Activated T-cell treated with anti-CD3 and anti-CD28 coated beads, Interleukin-2, amount 50 U/mL, for 72 hours (primary cell): Measurements from ENCODE around the gene ACAP3. TPM values are rescaled to one million over a fixed set of nuclear protein-coding genes. Genes with fewer than 3 reads are reported as not detected.

Experiments used
- ATAC-seq, 2 donors: fragments of 150-1000 bp; cut with Tn5 transposase; replicated peaks in 1 of 2; 2 replicates each; pipeline ENCODE4 v1.10.0; 2021; ENCODE audit warnings: moderate library complexity in 2 of 2, mild to moderate bottlenecking in 1 of 2
- DNase-seq, 2 donors: peaks; one replicate each; pipeline ENCODE4 v3.0.0; 2021 to 2022; ENCODE audit warnings: mixed read lengths in 1 of 2
- H3K27ac Mint-ChIP-seq: one replicate; pipeline ENCODE4 v1.8.0; 2022; ENCODE audit warnings: mild to moderate bottlenecking, moderate library complexity, mixed read lengths
- H3K27me3 Mint-ChIP-seq: one replicate; pipeline ENCODE4 v1.8.0; 2022; ENCODE audit warnings: low read depth, mixed read lengths
- H3K36me3 Mint-ChIP-seq, 2 donors: one replicate each; pipeline ENCODE4 v1.8.0; 2022; ENCODE audit warnings: mixed read lengths in 2 of 2, mild to moderate bottlenecking in 1 of 2; ENCODE audit not compliant: insufficient read depth in 2 of 2
- H3K4me1 Mint-ChIP-seq: one replicate; pipeline ENCODE4 v1.8.0; 2022; ENCODE audit warnings: low read depth, mixed read lengths
- H3K4me3 Mint-ChIP-seq, 2 donors: one replicate each; pipeline ENCODE4 v1.8.0; 2022; ENCODE audit warnings: mild to moderate bottlenecking in 2 of 2, mixed read lengths in 2 of 2, moderate library complexity in 2 of 2
- H3K9me3 Mint-ChIP-seq, 2 donors: one replicate each; pipeline ENCODE4 v1.8.0; 2022; ENCODE audit warnings: mixed read lengths in 2 of 2
- total RNA-seq, 2 donors: library from RNA; stranded (reverse); gene quantifications; one replicate each; pipeline ENCODE4 v1.2.3, GENCODE V29; 2022

Gene ACAP3
- total RNA-seq, 2 donors from 2014 or later, result 28.6 to 37.9 TPM

DNA sequence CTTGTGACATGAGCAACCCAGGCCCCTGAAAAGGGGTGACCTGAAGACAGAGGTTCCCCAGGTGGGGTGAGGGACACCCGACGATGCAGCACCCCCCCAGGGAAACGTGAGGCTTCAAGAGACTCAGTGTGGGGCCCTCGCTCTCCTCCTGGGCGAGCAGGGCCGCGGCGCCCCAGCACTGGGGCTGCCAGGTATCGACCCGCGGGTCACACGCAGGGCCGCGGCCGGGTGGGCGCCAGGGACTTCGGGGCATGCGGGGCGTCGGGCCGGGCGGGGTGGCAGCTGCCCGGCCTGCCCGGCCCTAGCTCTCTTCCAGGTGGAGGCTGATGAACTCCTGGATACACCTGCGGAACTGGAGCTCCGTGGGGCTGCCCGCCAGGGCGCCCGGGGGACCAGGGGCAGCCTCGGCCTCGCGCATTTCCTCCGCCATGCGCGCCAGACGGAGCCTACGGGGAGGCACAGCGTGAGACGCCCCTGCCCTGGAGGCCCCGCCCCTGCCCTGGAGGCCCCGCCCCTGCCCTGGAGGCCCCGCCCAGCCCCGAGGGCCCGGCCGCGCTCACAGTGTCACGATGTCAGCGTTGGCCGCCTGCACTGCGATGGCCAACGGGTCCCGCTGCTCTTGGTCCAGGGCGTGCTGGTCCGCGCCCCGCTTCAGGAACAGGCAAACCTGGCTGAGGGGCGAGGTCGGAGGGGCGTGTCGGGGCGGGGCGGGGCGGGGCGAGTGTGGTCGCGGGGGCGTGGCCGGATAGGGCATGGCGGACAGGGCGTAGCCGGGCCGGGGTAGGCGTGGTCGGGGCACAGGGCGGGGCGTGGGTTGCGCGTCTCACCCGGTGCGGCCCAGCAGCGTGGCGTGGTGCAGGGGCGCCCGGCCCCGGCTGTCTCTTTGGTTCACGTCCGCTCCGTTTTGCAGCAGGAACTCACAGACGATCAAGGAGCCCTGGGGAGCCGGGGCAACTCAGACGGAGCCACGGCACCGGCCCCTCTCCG, 14.2 kb downstream of the ACAP3 start:
- Mint-ChIP-seq H3K4me1 (peaks cover 4% of the 10 kb centered on the region), H3K27ac (no peak overlapping the region), H3K9me3 (no peaks in the 10 kb centered on the region), H3K4me3 (no peak overlapping the region), H3K27me3 (no peaks in the 10 kb centered on the region), H3K36me3 (peaks cover 0 to 1% of the 10 kb centered on the region in 2 donors)
- DNase-seq (no peak), ATAC-seq (peak in 1 of 2 donors; percentile 44)

DNA sequence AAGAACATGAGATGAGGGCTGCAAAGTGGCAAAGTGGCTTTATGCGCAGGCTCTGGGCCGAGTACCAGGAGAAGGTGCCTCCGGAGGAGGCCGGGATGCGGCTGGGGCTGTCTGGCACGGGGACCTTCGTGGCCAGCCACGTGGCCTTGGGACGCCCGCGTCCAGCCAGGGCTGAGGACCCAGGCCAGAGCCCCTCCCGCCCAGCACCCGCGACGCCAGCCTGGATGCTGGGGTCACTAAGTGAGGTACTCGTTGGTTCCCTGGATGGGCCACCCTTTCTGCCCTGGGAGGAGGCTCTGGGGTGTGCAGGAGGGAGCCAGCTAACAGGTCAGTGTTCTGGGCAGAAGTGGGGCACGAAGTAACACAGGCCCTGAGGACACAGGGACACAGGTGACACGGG, 14.9 kb downstream of the ACAP3 start:
- DNase-seq (no peak), ATAC-seq (no peak)
- Mint-ChIP-seq H3K36me3 (peaks cover 0 to 1% of the 10 kb centered on the region in 2 donors), H3K9me3 (no peaks in the 10 kb centered on the region), H3K4me3 (no peak overlapping the region), H3K27me3 (no peaks in the 10 kb centered on the region), H3K4me1 (peaks cover 4% of the 10 kb centered on the region), H3K27ac (no peak overlapping the region)

DNA sequence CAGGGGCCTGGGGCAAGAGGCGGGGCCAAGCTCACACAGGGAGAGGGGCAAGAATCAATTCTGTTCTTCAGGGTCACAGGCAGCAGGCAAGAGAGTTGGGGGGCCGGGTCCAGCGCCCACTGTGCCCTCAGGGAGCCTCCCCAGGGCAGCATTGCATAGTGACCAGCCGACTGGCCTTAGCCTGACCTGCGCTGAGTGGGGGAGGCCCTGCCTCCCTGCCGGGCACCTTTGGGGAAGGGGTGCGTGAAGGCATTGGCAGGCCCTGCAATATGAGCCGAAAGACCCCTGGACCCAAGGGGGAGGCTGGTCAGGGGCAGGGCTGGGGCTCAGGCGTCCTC, 15.3 kb downstream of the ACAP3 start:
- no peak for DNase-seq
- H3K36me3 Mint-ChIP-seq, result peaks cover 0 to 1% of the 10 kb centered on the region in 2 donors

DNA sequence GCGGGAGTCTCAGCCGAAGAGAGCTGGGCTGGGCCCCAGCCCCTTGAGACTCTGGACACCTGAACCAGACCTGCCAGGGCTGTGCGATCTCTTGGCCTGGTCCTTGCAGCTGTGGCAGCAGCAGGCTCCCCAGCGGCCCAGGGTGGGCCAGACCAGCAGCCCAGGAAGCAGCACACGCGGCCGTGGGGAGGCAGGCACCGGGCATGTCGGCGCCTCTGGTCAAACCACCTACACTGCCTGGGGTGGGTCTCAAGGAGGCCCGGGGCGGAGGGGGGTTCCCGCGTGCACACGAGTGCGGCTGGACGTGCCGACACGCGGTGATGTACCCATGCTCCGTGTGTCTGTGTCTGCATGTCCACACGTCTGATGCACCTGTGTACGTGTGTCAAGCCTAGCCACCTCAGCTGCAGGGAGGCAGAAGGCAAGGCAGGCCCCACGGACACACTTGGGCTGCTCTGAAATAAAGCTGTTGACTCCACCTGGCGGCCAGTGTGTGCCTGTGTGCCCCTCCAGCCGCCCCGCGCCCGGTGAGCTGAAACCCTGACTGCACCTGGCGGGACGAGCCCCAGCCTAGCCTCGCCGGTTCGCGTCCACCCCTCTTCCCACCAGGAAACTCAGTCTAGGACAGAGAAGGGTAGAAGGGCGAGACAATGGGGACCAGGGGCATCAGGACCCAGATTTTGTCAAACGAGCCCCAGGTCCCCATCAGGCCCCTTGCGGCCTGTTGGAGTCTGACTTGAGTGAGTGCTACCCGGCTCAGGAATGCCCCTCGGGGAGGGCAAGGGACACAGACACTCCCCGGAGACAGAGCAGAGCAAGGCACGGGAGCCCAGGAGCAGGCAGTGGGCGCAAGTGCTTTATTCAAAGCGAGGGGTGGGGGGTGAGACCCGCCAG, 15.9 kb downstream of the ACAP3 start:
- Mint-ChIP-seq H3K9me3 (no peaks in the 10 kb centered on the region), H3K27ac (no peak overlapping the region), H3K4me1 (peaks cover 4% of the 10 kb centered on the region), H3K27me3 (no peaks in the 10 kb centered on the region), H3K4me3 (no peak overlapping the region), H3K36me3 (peaks cover 0 to 1% of the 10 kb centered on the region in 2 donors)
- peak; percentile 72 to 76 for ATAC-seq
- DNase-seq, result peak; percentile 70 to 71

More for the DNA sequence above, 15.3 kb downstream of the ACAP3 start:
- Mint-ChIP-seq H3K4me1 (peaks cover 4% of the 10 kb centered on the region), H3K27me3 (no peaks in the 10 kb centered on the region), H3K9me3 (no peaks in the 10 kb centered on the region), H3K27ac (no peak overlapping the region), H3K4me3 (no peak overlapping the region)
- ATAC-seq, result no peak

DNA sequence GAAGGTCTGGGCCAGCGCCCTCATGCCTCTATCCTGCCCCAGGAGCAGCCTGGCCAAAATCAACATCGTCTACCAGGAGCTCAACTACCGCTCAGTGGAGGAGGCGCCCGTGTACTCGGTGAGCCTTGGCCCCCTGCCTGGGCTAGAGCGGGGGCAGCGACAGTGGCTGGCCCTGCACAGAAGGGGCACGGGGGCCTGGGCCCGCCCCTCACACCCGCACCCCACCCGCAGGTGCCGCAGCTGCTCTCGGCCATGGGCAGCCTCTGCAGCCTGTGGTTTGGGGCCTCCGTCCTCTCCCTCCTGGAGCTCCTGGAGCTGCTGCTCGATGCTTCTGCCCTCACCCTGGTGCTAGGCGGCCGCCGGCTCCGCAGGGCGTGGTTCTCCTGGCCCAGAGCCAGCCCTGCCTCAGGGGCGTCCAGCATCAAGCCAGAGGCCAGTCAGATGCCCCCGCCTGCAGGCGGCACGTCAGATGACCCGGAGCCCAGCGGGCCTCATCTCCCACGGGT, 16.7 kb downstream of the ACAP3 start:
- DNase-seq, result no peak
- ATAC-seq, result no peak
- no peak overlapping the region for H3K4me3 Mint-ChIP-seq

DNA sequence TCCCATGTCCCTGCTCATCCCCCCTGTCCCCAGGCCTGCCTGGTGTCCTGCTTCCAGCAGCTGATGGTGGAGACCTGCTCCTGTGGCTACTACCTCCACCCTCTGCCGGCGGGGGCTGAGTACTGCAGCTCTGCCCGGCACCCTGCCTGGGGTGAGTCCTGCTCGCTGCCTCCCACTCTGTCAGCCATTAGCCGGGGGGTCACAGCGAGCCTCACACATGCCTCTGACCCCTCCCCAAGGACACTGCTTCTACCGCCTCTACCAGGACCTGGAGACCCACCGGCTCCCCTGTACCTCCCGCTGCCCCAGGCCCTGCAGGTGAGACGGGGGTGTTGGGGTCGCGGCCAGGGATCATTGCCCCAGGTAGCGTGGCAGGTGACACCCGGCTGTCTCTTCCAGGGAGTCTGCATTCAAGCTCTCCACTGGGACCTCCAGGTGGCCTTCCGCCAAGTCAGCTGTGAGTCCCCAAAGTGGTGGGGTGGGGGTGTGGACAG, 17.4 kb downstream of the ACAP3 start:
- no peak overlapping the region for H3K27ac Mint-ChIP-seq
- no peaks in the 10 kb centered on the region for H3K27me3 Mint-ChIP-seq
- peak; percentile 61 to 70 for ATAC-seq
- H3K4me1 Mint-ChIP-seq, result peaks cover 4% of the 10 kb centered on the region
- peak; percentile 78 to 83 for DNase-seq
- H3K4me3 Mint-ChIP-seq, result no peak overlapping the region
- peaks cover 0 to 1% of the 10 kb centered on the region in 2 donors for H3K36me3 Mint-ChIP-seq
- H3K9me3 Mint-ChIP-seq, result no peaks in the 10 kb centered on the region

More for the DNA sequence above, 16.7 kb downstream of the ACAP3 start:
- Mint-ChIP-seq H3K27me3 (no peaks in the 10 kb centered on the region), H3K9me3 (no peaks in the 10 kb centered on the region), H3K4me1 (peaks cover 4% of the 10 kb centered on the region), H3K27ac (no peak overlapping the region), H3K36me3 (peaks cover 0 to 1% of the 10 kb centered on the region in 2 donors)

DNA sequence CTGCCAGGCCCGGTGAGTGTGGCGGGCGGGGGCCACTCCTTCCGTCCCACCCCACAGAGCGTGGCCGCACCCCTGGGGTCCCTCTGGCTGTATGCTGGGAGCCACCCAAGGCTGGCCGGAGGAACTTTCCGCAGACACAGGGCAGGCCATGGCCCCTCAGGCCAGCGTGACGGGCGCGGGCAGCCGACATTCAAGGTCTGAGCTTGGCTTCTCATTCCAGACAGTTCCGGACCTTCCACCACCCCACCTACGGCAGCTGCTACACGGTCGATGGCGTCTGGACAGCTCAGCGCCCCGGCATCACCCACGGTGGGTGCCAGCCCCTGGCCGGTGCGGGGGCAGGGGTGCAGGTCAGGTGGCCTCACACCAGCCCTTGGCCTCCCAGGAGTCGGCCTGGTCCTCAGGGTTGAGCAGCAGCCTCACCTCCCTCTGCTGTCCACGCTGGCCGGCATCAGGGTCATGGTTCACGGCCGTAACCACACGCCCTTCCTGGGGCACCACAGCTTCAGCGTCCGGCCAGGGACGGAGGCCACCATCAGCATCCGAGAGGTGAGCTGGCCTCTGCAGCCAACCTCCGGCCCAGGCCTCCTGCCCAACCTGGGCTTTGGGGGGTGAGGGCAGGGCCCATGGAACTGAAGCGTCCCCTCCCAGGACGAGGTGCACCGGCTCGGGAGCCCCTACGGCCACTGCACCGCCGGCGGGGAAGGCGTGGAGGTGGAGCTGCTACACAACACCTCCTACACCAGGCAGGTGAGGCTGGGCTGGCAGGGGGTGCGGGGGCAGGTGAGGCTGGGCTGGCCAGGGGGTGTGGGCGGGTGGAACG, 20.2 kb downstream of the ACAP3 start:
- H3K27me3 Mint-ChIP-seq, result no peaks in the 10 kb centered on the region
- peaks cover 0 to under 1% of the 10 kb centered on the region in 2 donors for H3K9me3 Mint-ChIP-seq
- DNase-seq, result no peak
- ATAC-seq, result no peak
- H3K4me1 Mint-ChIP-seq, result peaks cover 16% of the 10 kb centered on the region
- H3K4me3 Mint-ChIP-seq, result no peak overlapping the region
- no peak overlapping the region for H3K27ac Mint-ChIP-seq
- H3K36me3 Mint-ChIP-seq, result no peaks in the 10 kb centered on the region

DNA sequence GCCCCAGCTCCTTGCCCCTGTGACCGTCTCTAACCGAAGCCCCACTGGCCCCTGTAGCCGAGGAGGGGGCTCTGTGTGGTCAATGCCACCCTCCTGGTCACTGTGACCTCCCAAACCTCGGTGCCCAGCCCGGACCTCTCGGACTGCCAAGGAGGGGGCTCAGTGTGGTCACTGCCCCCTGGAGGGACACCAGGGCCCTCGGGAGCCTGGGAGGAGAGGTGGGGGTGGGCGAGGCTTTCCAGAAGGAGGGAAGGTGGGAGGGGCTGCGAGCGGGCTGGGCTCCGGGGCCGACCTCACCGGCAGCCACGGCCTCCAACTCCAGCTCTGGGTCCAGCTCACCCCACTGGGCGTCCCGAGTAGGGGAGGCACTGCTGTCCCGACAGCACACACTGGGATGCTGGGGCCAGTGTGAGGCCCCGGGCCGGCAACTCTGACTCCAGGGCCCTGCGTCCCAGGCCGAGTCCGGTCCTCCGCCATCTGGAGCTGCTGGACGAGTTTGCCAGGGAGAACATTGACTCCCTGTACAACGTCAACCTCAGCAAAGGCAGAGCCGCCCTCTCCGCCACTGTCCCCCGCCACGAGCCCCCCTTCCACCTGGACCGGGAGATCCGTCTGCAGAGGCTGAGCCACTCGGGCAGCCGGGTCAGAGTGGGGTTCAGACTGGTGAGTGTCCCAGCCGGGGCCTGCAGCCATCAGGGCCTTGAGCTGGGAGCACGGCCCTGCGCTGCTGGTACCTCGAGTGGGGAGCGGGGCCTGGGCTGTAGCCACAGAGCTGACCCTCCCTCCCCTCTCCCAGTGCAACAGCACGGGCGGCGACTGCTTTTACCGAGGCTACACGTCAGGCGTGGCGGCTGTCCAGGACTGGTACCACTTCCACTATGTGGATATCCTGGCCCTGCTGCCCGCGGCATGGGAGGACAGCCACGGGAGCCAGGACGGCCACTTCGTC, 21.1 kb downstream of the ACAP3 start:
- H3K9me3 Mint-ChIP-seq, result peaks cover 0 to 2% of the 10 kb centered on the region in 2 donors
- H3K27ac Mint-ChIP-seq, result no peak overlapping the region
- H3K4me3 Mint-ChIP-seq, result no peak overlapping the region
- H3K4me1 Mint-ChIP-seq, result peaks cover 12% of the 10 kb centered on the region
- DNase-seq (no peak), ATAC-seq (no peak)
- H3K27me3 Mint-ChIP-seq, result no peaks in the 10 kb centered on the region
- no peaks in the 10 kb centered on the region for H3K36me3 Mint-ChIP-seq

DNA sequence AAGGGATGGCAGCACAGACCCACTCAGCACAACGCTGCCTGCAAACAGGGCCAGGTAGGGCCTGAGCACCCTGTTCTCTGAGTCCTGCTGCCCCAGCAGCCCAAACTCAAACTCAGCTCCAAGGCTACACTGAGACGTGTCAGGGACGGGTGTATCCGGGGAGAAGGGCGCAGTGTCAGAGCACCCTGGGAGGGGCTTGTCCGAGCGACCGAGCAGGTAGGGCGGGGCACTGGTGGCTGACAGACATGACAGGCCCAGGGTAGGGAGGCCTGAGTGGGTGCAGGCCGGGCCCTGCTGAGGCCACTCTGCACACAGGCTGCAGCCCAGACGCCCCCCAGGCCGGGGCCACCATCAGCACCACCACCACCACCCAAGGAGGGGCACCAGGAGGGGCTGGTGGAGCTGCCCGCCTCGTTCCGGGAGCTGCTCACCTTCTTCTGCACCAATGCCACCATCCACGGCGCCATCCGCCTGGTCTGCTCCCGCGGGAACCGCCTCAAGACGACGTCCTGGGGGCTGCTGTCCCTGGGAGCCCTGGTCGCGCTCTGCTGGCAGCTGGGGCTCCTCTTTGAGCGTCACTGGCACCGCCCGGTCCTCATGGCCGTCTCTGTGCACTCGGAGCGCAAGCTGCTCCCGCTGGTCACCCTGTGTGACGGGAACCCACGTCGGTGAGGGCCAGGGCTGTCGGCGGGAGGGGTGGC, 22.0 kb downstream of the ACAP3 start:
- DNase-seq, result no peak
- peaks cover 12% of the 10 kb centered on the region for H3K4me1 Mint-ChIP-seq
- ATAC-seq, result no peak
- H3K27ac Mint-ChIP-seq, result no peak overlapping the region
- peaks cover 0 to 2% of the 10 kb centered on the region in 2 donors for H3K9me3 Mint-ChIP-seq
- H3K27me3 Mint-ChIP-seq, result no peaks in the 10 kb centered on the region
- no peaks in the 10 kb centered on the region for H3K36me3 Mint-ChIP-seq
- no peak overlapping the region for H3K4me3 Mint-ChIP-seq

DNA sequence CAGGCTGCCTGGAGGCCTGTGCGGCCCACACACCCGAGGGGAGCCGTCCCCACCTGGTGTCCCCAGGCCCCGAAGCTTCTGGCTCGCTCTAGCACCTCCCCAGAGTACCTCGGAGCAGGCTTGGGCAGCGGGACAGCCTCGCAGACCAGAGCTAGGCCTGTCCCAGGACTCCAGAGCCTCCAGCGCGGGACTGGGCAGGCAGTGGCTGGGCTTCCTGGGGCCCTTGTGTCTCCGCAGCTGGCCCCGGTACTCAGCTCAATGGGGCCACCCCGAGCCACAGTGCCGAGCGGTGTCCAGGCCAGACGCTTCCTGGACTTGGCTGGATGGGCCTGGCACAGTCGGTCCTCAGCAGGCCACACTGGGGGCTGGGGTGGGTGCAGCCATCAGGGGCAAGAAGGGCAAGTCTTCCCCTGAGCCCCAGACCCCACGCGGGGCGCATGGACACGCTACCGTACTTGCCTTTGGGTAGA, 22.6 kb downstream of the ACAP3 start:
- Mint-ChIP-seq H3K4me3 (no peak overlapping the region), H3K4me1 (peaks cover 12% of the 10 kb centered on the region), H3K9me3 (peaks cover 0 to 2% of the 10 kb centered on the region in 2 donors), H3K36me3 (no peaks in the 10 kb centered on the region), H3K27ac (no peak overlapping the region), H3K27me3 (no peaks in the 10 kb centered on the region)
- ATAC-seq, result no peak
- DNase-seq, result no peak
